GOT3 (cell line): ENCODE results near the gene CYP26C1.

Source experiments
- DNase-seq: peaks from one replicate; lab custom pipeline; 2025; ENCODE audit warnings: mixed read lengths; lab: John Stamatoyannopoulos, UW

Gene CYP26C1

GRCh38 chr10:93113042-93113441 is 52.4 kb downstream of the CYP26C1 start:
- no peak for DNase-seq

- no peak for DNase-seq
Observed at GRCh38 chr10:93115661-93116383, 55.2 kb downstream of the CYP26C1 start.
